HCT116 (cell line): ENCODE measurements around the gene CCDC142. TPM values are rescaled to one million over a fixed set of nuclear protein-coding genes. Genes with fewer than 3 reads are reported as not detected.

Experiments
- ATAC-seq: fragments of 200-7000 bp; cut with Tn5 transposase; 2 replicates; pipeline ENCODE4 v1.9.1; 2020; ENCODE audit warnings: mild to moderate bottlenecking, moderate library complexity
- BruUV-seq: library from RNA; stranded (reverse); fragments of 400-500 nt; replicated peaks from 2 replicates; lab custom pipeline; 2021; lab: Mats Ljungman, UMichigan
- CTCF ChIA-PET: fragments of 300-600 bp; sonication (Branson Sonifier 250); formaldehyde crosslinking; loops from one replicate; lab custom pipeline; 2021; ENCODE audit warnings: antibody characterized with exemption; lab: Charles Lee
- POLR2A ChIA-PET: fragments of 300-600, 350-600 bp; sonication (Branson Sonifier 250); formaldehyde crosslinking; loops from one replicate; lab custom pipeline; 2021; ENCODE audit warnings: antibody characterized with exemption; lab: Charles Lee
- RAD21 ChIA-PET, 2 experiments: fragments of 300-600 bp; sonication (Branson Sonifier 250); formaldehyde crosslinking; loops; one replicate each; lab custom pipeline; 2023; ENCODE audit warnings: low total read pairs in 2 of 2; ENCODE audit not compliant: uncharacterized antibody in 2 of 2, unreplicated experiment in 2 of 2, low non-redundant PET in 1 of 2; lab: Charles Lee
- DNase-seq: peaks from one replicate; pipeline ENCODE4 v3.0.0-alpha.2; 2010; ENCODE audit warnings: low read depth, low spot score
- H2AFZ ChIP-seq: fragments of 200-600 bp; shearing (Covaris generic), sonication (generic); 2 replicates; pipeline ENCODE4 v1.6.1; 2017; ENCODE audit warnings: low read depth, mixed run types, mixed read lengths, antibody characterized with exemption, low read length; ENCODE audit not compliant: poor library complexity, severe bottlenecking
- H3K27ac ChIP-seq: 2 replicates; pipeline ENCODE4 v1.5.1; 2012; ENCODE audit warnings: low read depth, low read length
- H3K27me3 ChIP-seq: fragments of 200-600 bp; sonication (generic); 2 replicates; pipeline ENCODE4 v1.6.1; 2016; ENCODE audit warnings: mixed run types, low read length, mixed read lengths; ENCODE audit not compliant: insufficient read depth
- H3K36me3 ChIP-seq, 2 experiments: fragments of 200-500 bp in 1 of 2; fragments of 200-600 bp in 1 of 2; sonication (Bioruptor generic) in 1 of 2; sonication (generic) in 1 of 2; 2 replicates each; pipeline versions ENCODE4 v1.5.1 to v1.6.1; 2014 to 2016; ENCODE audit warnings: low read length in 2 of 2, inconsistent platforms in 1 of 2, mixed read lengths in 1 of 2, mixed run types in 1 of 2; ENCODE audit not compliant: insufficient read depth in 2 of 2, control insufficient read depth in 1 of 2
- H3K4me1 ChIP-seq, 2 experiments: fragments of 200-600 bp in 1 of 2; sonication (generic) in 1 of 2; 2 replicates each; pipeline versions ENCODE4 v1.5.1 to v1.6.1; 2012 to 2017; ENCODE audit warnings: low read length in 2 of 2, inconsistent platforms in 1 of 2, mild to moderate bottlenecking in 1 of 2, mixed read lengths in 1 of 2, mixed run types in 1 of 2, moderate library complexity in 1 of 2; ENCODE audit not compliant: insufficient read depth in 2 of 2, control insufficient read depth in 1 of 2
- H3K4me2 ChIP-seq: fragments of 200-600 bp; sonication (generic); 2 replicates; pipeline ENCODE4 v1.6.1; 2017; ENCODE audit warnings: mixed run types, low read length, mixed read lengths
- H3K4me3 ChIP-seq, 2 experiments: fragments of 200-600 bp in 1 of 2; sonication (generic) in 1 of 2; replicated peaks in 1 of 2; 2 replicates each; pipeline ENCODE4 v1.5.1; 2011 to 2016; ENCODE audit warnings: low read length in 2 of 2, control low read depth in 1 of 2, low read depth in 1 of 2, mild to moderate bottlenecking in 1 of 2, mixed read lengths in 1 of 2, mixed run types in 1 of 2
- H3K79me2 ChIP-seq: fragments of 200-600 bp; sonication (generic); 2 replicates; pipeline ENCODE4 v1.6.1; 2017; ENCODE audit warnings: mild to moderate bottlenecking, mixed run types, low read length, moderate library complexity, mixed read lengths; ENCODE audit not compliant: insufficient read depth
- H3K9ac ChIP-seq: fragments of 200-600 bp; sonication (generic); 2 replicates; pipeline ENCODE4 v1.6.1; 2016; ENCODE audit warnings: low read length, mixed read lengths
- H3K9me2 ChIP-seq: fragments of 200-600 bp; sonication (generic), shearing (Covaris generic); 2 replicates; pipeline ENCODE4 v1.6.1; 2017; ENCODE audit warnings: mixed run types, mild to moderate bottlenecking, moderate library complexity; ENCODE audit not compliant: insufficient read depth
- H3K9me3 ChIP-seq, 2 experiments: fragments of 200-500 bp in 1 of 2; fragments of 200-600 bp in 1 of 2; sonication (Bioruptor generic) in 1 of 2; sonication (generic) in 1 of 2; 2 replicates each; pipeline ENCODE4 v1.6.1; 2014 to 2017; ENCODE audit warnings: low read length in 2 of 2, mixed read lengths in 2 of 2, inconsistent platforms in 1 of 2, low read depth in 1 of 2, mild to moderate bottlenecking in 1 of 2, mixed run types in 1 of 2, moderate library complexity in 1 of 2; ENCODE audit not compliant: control insufficient read depth in 1 of 2, insufficient read depth in 1 of 2
- H4K20me1 ChIP-seq: fragments of 200-600 bp; sonication (generic), shearing (Covaris generic); 2 replicates; pipeline ENCODE4 v1.6.1; 2017; ENCODE audit warnings: mixed run types, mild to moderate bottlenecking, moderate library complexity; ENCODE audit not compliant: insufficient read depth
- CBX3 ChIP-seq: IDR thresholded peaks from 2 replicates; pipeline ENCODE4 v1.6.1; 2012; ENCODE audit warnings: low read depth
- CEBPB ChIP-seq: IDR thresholded peaks from 2 replicates; pipeline ENCODE4 v1.6.1; 2012; ENCODE audit warnings: low read depth
- EGR1 ChIP-seq: IDR thresholded peaks from 2 replicates; pipeline ENCODE4 v1.6.1; 2012; ENCODE audit warnings: low read depth
- ELF1 ChIP-seq: IDR thresholded peaks from 2 replicates; pipeline ENCODE4 v1.6.1; 2012; ENCODE audit warnings: low read depth, borderline replicate concordance
- EZH2 ChIP-seq: fragments of 200-600 bp; sonication (generic); IDR thresholded peaks from 2 replicates; pipeline ENCODE4 v1.6.1; 2017; ENCODE audit warnings: antibody characterized with exemption, mixed run types
- EZH2phosphoT487 ChIP-seq: fragments of 200-600 bp; IDR thresholded peaks from 2 replicates; pipeline ENCODE4 v1.6.1; 2018; ENCODE audit warnings: antibody characterized with exemption, borderline replicate concordance
- FOSL1 ChIP-seq: IDR thresholded peaks from 2 replicates; pipeline ENCODE4 v1.6.1; 2012; ENCODE audit warnings: low read depth
- POLR2A ChIP-seq: IDR thresholded peaks from 2 replicates; pipeline ENCODE4 v1.7.0; 2011; ENCODE audit warnings: borderline replicate concordance; ENCODE audit not compliant: insufficient read depth, insufficient read length; ENCODE audit errors: extremely low read depth
- POLR2AphosphoS5 ChIP-seq: IDR thresholded peaks from 2 replicates; pipeline ENCODE4 v1.6.1; 2011; ENCODE audit warnings: mild to moderate bottlenecking, low read depth, low read length, moderate library complexity
- RAD21 ChIP-seq: IDR thresholded peaks from 2 replicates; pipeline ENCODE4 v1.6.1; 2012; ENCODE audit warnings: low read depth, mild to moderate bottlenecking
- SIN3A ChIP-seq: IDR thresholded peaks from 2 replicates; pipeline ENCODE4 v1.6.1; 2012; ENCODE audit warnings: low read depth
- SP1 ChIP-seq: IDR thresholded peaks from 2 replicates; pipeline ENCODE4 v1.6.1; 2012; ENCODE audit warnings: low read depth
- YY1 ChIP-seq: IDR thresholded peaks from 2 replicates; pipeline ENCODE4 v1.6.1; 2011; ENCODE audit warnings: low read length, low read depth, moderate library complexity, mild to moderate bottlenecking; ENCODE audit not compliant: insufficient replicate concordance; ENCODE audit errors: extremely low read depth
- ZFX ChIP-seq: fragments of 450-650 bp; IDR thresholded peaks from 2 replicates; pipeline ENCODE4 v1.6.1; 2017
- intact Hi-C: fragments of 100-400 bp; cut with micrococcal nuclease; formaldehyde crosslinking; loops from 2 replicates; pipeline ENCODE4 v1.10.0; 2022
- total RNA-seq: library from RNA; stranded (reverse); gene quantifications from one replicate; pipeline ENCODE4 v1.2.1, GENCODE V29; 2021; ENCODE audit not compliant: unreplicated experiment
- TF ChIP-seq, protein P1 (sequence below): IDR thresholded peaks from 2 replicates; pipeline ENCODE4 v1.6.1; 2012
- TF ChIP-seq, protein P2 (sequence below), 3 experiments: fragments of 200-600 bp in 1 of 3; sonication (generic) in 1 of 3; IDR thresholded peaks in 2 of 3; conservative IDR thresholded peaks in 1 of 3; 2 replicates each; pipeline ENCODE4 v1.5.1; 2012 to 2017; ENCODE audit warnings: low read depth in 2 of 3, low read length in 2 of 3, antibody characterized with exemption in 1 of 3, borderline replicate concordance in 1 of 3, control low read depth in 1 of 3, mild to moderate bottlenecking in 1 of 3, mixed read lengths in 1 of 3, mixed run types in 1 of 3, moderate library complexity in 1 of 3; ENCODE audit not compliant: insufficient read depth in 1 of 3
- TF ChIP-seq, protein P3 (sequence below): IDR thresholded peaks from 2 replicates; pipeline ENCODE4 v1.6.1; 2012
- TF ChIP-seq, protein P4 (sequence below): IDR thresholded peaks from 2 replicates; pipeline ENCODE4 v1.6.1; 2012; ENCODE audit warnings: low read depth

Gene CCDC142
- total RNA-seq, 1 experiment from 2014 or later: 15.0 TPM

DNA sequence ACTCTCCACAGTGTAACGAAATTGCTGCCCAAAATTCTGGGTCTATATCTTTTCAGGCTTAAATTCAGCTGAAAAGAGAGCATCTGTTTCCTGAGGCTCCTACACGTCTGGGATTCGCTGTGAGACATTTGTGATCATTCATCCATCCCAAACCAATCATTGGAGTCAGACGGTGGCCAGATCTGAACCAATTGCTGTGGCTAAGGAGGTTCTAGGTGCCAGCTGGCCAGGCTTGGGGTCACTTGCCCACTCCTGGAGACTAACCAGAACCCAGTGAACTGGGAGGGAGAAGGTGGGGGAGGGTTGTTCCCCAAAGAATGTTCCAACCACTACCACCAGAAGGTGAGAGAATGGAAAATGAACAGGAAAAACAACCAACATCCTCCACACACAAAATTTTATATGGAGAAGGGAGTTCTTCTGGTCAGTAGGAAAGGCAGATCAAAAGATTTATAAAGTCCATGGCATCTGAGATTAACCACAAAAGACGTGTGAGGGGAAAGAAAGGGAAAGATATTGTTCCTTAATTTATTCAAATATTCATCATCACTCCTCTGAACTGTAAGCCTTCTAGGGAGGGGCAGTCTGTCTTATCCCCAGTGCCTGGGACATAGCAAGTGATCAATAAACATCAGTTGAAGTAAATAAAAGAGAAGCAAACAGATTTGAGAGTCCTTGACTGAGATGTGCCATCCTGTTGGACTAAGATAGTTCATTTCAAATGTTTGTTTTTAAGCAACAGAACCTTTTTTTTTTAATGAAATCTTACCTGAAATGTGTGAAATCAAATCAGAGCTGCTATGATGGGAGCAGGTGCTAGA lies 38.1 kb downstream of the CCDC142 start:
- ATAC-seq (no peak), DNase-seq (no peak)
- no peak overlapping the region for H3K4me3 ChIP-seq
- H2AFZ ChIP-seq: peak overlapping the region; percentile 13
- no peaks in the 10 kb centered on the region for H3K36me3 ChIP-seq
- intact Hi-C loops: no loop called here
- ChIA-PET POLR2A (interaction anchor here (0.6 to 3.0 kb wide), 2 partner anchors 10 to 13 kb away, joined by 3 to 13 read pairs; partner anchors contain the start of genes INO80B and WBP1), RAD21 (no interaction called here), CTCF (no interaction called here)
- peak overlapping the region; percentile 61 for H3K4me2 ChIP-seq
- H3K27me3 ChIP-seq: no peaks in the 10 kb centered on the region
- no peaks in the 10 kb centered on the region for H3K9me3 ChIP-seq
- H3K4me1 ChIP-seq: peaks cover 25 to 38% of the 10 kb centered on the region in 2 experiments
- no peak overlapping the region; the same call in 1 of the 2 replicates for H3K9ac ChIP-seq
- H3K27ac ChIP-seq: no peak overlapping the region
- peaks cover 10% of the 10 kb centered on the region for H3K79me2 ChIP-seq
- H3K9me2 ChIP-seq: no peaks in the 10 kb centered on the region
- H4K20me1 ChIP-seq: no peaks in the 10 kb centered on the region; the same call in 1 of the 2 replicates
- no TSS peak for BruUV-seq
- TF ChIP-seq CEBPB (no peak), POLR2A (no peak), EZH2 (no peak), EZH2phosphoT487 (no peak), EGR1 (no peak), CBX3 (no peak), YY1 (no peak), ELF1 (no peak), FOSL1 (no peak), POLR2AphosphoS5 (no peak), ZFX (no peak), SIN3A (no peak), SP1 (no peak), RAD21 (no peak)
- TF ChIP-seq, protein P1, sequence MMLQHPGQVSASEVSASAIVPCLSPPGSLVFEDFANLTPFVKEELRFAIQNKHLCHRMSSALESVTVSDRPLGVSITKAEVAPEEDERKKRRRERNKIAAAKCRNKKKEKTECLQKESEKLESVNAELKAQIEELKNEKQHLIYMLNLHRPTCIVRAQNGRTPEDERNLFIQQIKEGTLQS: no peak
- TF ChIP-seq, protein P2, sequence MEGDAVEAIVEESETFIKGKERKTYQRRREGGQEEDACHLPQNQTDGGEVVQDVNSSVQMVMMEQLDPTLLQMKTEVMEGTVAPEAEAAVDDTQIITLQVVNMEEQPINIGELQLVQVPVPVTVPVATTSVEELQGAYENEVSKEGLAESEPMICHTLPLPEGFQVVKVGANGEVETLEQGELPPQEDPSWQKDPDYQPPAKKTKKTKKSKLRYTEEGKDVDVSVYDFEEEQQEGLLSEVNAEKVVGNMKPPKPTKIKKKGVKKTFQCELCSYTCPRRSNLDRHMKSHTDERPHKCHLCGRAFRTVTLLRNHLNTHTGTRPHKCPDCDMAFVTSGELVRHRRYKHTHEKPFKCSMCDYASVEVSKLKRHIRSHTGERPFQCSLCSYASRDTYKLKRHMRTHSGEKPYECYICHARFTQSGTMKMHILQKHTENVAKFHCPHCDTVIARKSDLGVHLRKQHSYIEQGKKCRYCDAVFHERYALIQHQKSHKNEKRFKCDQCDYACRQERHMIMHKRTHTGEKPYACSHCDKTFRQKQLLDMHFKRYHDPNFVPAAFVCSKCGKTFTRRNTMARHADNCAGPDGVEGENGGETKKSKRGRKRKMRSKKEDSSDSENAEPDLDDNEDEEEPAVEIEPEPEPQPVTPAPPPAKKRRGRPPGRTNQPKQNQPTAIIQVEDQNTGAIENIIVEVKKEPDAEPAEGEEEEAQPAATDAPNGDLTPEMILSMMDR (IDR thresholded peaks at IDR 0.05 in 2 of 3, conservative IDR thresholded peaks at IDR 0.05 in 1 of 3; ENCODE audit: borderline replicate concordance in 1 of 3, insufficient read depth in 1 of 3, low read depth in 2 of 3, low read length in 2 of 3): no peak
- TF ChIP-seq, protein P3, sequence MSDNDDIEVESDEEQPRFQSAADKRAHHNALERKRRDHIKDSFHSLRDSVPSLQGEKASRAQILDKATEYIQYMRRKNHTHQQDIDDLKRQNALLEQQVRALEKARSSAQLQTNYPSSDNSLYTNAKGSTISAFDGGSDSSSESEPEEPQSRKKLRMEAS: no peak
- TF ChIP-seq, protein P4, sequence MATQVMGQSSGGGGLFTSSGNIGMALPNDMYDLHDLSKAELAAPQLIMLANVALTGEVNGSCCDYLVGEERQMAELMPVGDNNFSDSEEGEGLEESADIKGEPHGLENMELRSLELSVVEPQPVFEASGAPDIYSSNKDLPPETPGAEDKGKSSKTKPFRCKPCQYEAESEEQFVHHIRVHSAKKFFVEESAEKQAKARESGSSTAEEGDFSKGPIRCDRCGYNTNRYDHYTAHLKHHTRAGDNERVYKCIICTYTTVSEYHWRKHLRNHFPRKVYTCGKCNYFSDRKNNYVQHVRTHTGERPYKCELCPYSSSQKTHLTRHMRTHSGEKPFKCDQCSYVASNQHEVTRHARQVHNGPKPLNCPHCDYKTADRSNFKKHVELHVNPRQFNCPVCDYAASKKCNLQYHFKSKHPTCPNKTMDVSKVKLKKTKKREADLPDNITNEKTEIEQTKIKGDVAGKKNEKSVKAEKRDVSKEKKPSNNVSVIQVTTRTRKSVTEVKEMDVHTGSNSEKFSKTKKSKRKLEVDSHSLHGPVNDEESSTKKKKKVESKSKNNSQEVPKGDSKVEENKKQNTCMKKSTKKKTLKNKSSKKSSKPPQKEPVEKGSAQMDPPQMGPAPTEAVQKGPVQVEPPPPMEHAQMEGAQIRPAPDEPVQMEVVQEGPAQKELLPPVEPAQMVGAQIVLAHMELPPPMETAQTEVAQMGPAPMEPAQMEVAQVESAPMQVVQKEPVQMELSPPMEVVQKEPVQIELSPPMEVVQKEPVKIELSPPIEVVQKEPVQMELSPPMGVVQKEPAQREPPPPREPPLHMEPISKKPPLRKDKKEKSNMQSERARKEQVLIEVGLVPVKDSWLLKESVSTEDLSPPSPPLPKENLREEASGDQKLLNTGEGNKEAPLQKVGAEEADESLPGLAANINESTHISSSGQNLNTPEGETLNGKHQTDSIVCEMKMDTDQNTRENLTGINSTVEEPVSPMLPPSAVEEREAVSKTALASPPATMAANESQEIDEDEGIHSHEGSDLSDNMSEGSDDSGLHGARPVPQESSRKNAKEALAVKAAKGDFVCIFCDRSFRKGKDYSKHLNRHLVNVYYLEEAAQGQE: no peak
